ENCODE measurements around the gene KDM8. TPM values are rescaled to one million over a fixed set of nuclear protein-coding genes. Genes with fewer than 3 reads are reported as not detected.

Gene KDM8
- total RNA-seq, 3 donors from 2014 or later (not counting 1 experiment from before 2014, with no cell fraction given): 11.4 to 17.9 (median 17.8) TPM

- intact Hi-C loops (cut with micrococcal nuclease): no loop called here
- Mint-ChIP-seq H3K9me3 (no peaks in the 10 kb centered on the region), H3K4me3 (peak overlapping the region; percentile 87), H3K4me1 (peaks cover 43 to 47% of the 10 kb centered on the region in 2 donors), H3K27me3 (ENCODE audit: low read depth in 2 of 2) (no peaks in the 10 kb centered on the region), H3K36me3 (no peaks in the 10 kb centered on the region), H3K27ac (peak overlapping the region; percentile 85 to 90)
- peak overlapping the region; percentile 68 for H3K27ac ChIP-seq (ENCODE audit: low read length)
- DNase-seq (no peak), ATAC-seq (no peak)
- no peaks in the 10 kb centered on the region for H3K27me3 ChIP-seq (ENCODE audit: control insufficient read depth, insufficient read depth, low read length)
- H3K4me3 ChIP-seq (ENCODE audit: low read length): no peak overlapping the region
- H3K4me1 ChIP-seq (ENCODE audit: control insufficient read depth, insufficient read depth, low read length): peaks cover 62% of the 10 kb centered on the region
- TF ChIP-seq CTCF (IDR thresholded peaks at IDR 0.05): no peak
- H3K9me3 ChIP-seq (ENCODE audit: control insufficient read depth, insufficient read depth, low read length): no peaks in the 10 kb centered on the region
- WGBS (ENCODE audit: insufficient coverage): 93% methylated on average over 11 of the region's 11 CpGs
- no peaks in the 10 kb centered on the region for H3K36me3 ChIP-seq (ENCODE audit: control insufficient read depth, insufficient read depth, low read length)
These were observed 40.5 kb downstream of the KDM8 start for GRCh38 chr16:27243725-27244362.

- intact Hi-C loops (cut with micrococcal nuclease): no loop called here
- Histone ChIP-seq H3K36me3 (ENCODE audit: control insufficient read depth, insufficient read depth, low read length) (no peaks in the 10 kb centered on the region), H3K4me3 (ENCODE audit: low read length) (no peak overlapping the region), H3K27me3 (ENCODE audit: control insufficient read depth, insufficient read depth, low read length) (no peaks in the 10 kb centered on the region), H3K4me1 (ENCODE audit: control insufficient read depth, insufficient read depth, low read length) (peaks cover 57% of the 10 kb centered on the region), H3K27ac (ENCODE audit: low read length) (peak overlapping the region; percentile 8), H3K9me3 (ENCODE audit: control insufficient read depth, insufficient read depth, low read length) (no peaks in the 10 kb centered on the region)
- no peak for ATAC-seq
- H3K36me3 Mint-ChIP-seq: no peaks in the 10 kb centered on the region
- no peak for TF ChIP-seq CTCF (IDR thresholded peaks at IDR 0.05)
- peak overlapping the region; percentile 85 to 90 for H3K27ac Mint-ChIP-seq
- no peaks in the 10 kb centered on the region for H3K9me3 Mint-ChIP-seq
- no peaks in the 10 kb centered on the region for H3K27me3 Mint-ChIP-seq (ENCODE audit: low read depth in 2 of 2)
- whole genome bisulfite sequencing (ENCODE audit: insufficient coverage): 92% methylated on average over 7 of the region's 7 CpGs
- H3K4me3 Mint-ChIP-seq: peak overlapping the region; percentile 87
- H3K4me1 Mint-ChIP-seq: peaks cover 38 to 43% of the 10 kb centered on the region in 2 donors
- DNase-seq: no peak
These were observed 41.0 kb downstream of the KDM8 start for GRCh38 chr16:27244363-27244755.

GRCh38 chr16:27245276-27246172 lies 42.2 kb downstream of the KDM8 start:
- ATAC-seq: no peak

More at GRCh38 chr16:27245276-27246172, 42.2 kb downstream of the KDM8 start:
- Histone ChIP-seq H3K4me1 (ENCODE audit: control insufficient read depth, insufficient read depth, low read length) (peaks cover 47% of the 10 kb centered on the region), H3K27ac (ENCODE audit: low read length) (no peak overlapping the region), H3K36me3 (ENCODE audit: control insufficient read depth, insufficient read depth, low read length) (no peaks in the 10 kb centered on the region), H3K4me3 (ENCODE audit: low read length) (no peak overlapping the region), H3K9me3 (ENCODE audit: control insufficient read depth, insufficient read depth, low read length) (no peaks in the 10 kb centered on the region), H3K27me3 (ENCODE audit: control insufficient read depth, insufficient read depth, low read length) (no peaks in the 10 kb centered on the region)
- Mint-ChIP-seq H3K27me3 (ENCODE audit: low read depth in 2 of 2) (no peaks in the 10 kb centered on the region), H3K9me3 (no peaks in the 10 kb centered on the region), H3K36me3 (no peaks in the 10 kb centered on the region), H3K27ac (no peak overlapping the region), H3K4me3 (no peak overlapping the region), H3K4me1 (peaks cover 35 to 36% of the 10 kb centered on the region in 2 donors)
- TF ChIP-seq CTCF (IDR thresholded peaks at IDR 0.05): no peak
- WGBS (ENCODE audit: insufficient coverage): 86% methylated on average over 19 of the region's 19 CpGs
- peak in 1 of 2 donors; percentile 16 for DNase-seq
- intact Hi-C loops (cut with micrococcal nuclease): no loop called here
